Middle frontal gyrus (tissue), 1 donor: ENCODE data around the gene PER2.
"Not testable (repeated sequence)": the region's sequence is repeated elsewhere in the genome, so short reads cannot be mapped to it uniquely, and the experiment has no call there.

Experiments used
- DNase-seq: peaks from one replicate; pipeline ENCODE4 v3.0.0-alpha.2; 2015; ENCODE audit warnings: low spot score; ENCODE audit errors: extremely low spot score

The PER2 gene

DNA sequence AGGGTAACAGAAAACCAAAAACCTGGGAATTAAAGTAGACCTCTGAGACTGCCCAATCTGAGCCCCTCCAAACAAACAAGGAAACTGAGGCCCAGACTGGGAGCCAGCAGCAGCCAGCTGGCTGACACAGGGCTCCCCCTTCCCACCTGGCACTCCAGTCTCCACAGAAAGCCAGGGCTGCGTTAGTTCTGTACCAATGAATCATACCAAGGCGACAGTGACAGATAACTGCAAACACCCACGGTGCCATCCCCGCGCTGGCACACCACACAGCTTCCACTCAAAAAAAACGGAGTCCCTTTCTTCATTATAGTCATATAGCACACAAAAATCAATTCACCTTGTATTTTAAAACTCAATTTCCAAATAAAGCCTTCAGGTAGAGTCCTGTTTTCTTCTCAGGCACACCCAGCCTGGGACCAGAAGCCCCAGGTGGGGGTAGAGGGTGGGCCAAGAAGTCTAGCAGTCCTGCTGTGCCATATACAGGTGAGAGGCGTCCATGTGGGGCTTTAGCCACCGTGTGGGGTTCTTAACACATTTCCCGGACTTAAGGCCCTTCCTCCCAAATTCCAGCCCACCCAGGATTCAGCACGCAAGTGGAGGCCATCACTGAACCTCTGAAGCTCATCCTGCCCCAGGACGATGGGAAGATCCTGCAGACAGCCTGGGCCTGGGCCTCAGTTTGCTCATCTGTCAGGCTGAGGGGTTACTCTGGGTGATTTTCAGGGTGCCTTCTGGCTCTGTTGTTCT lies 1.2 kb downstream of the PER2 start:
- no peak for DNase-seq

DNA sequence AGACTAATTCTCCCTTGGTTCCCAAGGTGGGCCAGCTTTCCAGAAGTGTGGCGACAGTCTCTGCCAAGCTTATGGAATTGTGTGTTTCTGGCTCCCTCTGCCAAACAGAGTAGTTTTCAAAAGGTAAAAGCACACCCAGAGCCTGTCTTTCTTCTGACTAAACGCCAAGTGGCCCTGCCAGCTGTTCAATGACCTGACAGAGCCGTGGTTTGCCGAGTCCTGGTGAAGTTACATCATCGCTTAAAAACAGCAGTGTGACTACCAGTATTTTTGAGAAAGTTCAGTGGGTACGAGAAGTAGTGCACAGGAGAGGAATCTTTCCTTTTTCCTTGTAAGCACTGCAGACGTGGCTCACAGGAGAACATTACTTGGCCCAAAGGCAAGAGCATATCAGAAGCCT lies 1.9 kb downstream of the PER2 start:
- DNase-seq = no peak

- no peak for DNase-seq
Measured at GRCh38 chr2:238286095-238286494, 2.3 kb downstream of the PER2 start.

DNA sequence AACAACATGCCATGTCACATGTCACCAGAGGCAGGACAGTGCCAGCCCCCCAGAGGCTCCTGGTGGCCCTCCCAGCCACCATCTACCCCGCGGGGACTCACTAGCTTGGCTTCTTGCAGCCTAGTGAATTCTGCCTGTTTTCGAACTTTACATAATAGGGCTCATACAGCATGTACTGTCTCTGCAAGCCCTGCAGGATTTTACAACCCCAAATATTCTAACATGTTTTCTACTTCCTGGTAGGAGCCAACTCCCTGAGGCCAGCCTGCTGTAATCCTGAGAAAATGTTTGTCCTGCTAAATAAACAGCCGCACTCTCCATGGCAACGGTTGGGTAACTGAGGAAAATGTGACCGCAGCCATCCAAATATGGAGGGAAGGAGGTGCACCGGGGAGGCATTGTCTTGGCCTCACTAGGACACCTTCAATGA lies 2.7 kb downstream of the PER2 start:
- no peak for DNase-seq

- no peak for DNase-seq
Measured at GRCh38 chr2:238284802-238285515, 3.5 kb downstream of the PER2 start.

GRCh38 chr2:238282861-238283738 lies 5.3 kb downstream of the PER2 start:
- no peak for DNase-seq

DNA sequence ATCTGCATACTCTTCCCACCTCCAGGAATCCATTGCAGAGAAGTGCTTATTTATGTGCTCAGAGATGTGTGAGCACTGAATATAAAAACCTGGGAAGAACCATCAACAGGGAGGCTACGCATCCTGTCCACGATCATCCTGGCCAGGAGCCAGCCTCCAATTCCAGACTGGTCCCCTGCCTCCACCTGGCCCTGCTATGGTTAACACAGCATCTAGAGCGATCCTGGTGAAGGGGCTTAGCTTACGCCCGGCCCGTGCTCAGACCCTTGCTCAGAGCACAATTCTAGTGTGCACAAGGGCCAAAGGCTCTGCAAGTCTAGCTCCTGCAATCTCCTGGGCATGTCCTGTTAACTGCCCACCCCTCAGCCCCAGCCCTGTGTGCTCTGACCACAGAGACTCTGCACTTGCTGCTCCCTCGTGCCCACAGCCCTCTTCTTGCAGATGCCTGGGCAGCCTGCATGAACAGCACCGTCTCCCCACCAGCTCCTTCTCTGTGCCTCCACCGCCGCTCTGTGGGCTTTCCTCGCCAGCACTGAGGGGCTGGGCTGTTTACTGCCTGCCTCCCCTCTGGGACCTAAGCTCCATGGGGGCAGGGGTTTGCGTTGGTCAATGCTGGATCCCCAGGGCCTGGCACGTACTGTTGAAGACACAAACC lies 6.5 kb downstream of the PER2 start:
- no peak for DNase-seq

GRCh38 chr2:238280083-238280825 lies 8.2 kb downstream of the PER2 start:
- DNase-seq = no peak

DNA sequence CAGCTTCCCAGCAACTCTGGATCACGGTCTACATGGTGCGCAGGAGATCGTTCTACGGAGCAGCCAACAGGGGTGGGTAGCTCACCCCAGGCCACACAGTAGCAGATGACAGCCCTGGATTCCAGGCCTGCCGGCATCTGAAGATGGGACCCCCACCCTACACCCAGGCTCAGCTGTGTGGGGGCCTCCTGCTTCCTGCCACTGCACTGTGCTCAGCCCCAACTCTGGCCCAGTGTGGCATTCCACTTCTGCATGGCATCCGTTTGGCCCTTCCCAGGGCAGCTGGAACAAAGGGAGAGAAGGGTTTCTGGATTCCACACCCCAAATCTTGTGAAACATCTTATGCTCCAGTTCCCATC lies 9.1 kb downstream of the PER2 start:
- DNase-seq = no peak

- no peak for DNase-seq
Measured at GRCh38 chr2:238278626-238279323, 9.6 kb downstream of the PER2 start.

DNA sequence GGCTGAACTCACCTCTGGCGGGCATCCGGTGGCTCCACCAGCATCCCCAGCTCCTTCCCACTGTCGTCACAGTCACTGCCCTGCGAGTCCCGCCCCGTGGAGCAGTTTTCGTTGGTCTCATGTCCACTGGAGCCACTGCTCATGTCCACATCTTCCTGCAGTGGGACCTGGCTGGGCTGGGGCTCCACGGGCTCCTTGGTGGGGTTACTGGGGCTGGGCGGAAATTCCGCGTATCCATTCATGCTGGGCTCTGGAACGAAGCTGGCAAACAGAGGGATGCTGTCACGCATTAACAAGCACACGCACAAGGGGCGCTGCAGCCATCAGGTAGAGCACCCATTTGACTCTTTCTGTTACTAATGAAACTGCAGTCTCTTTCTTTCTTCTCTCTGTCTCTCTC lies 10.7 kb downstream of the PER2 start:
- DNase-seq = no peak

GRCh38 chr2:238274152-238274865 lies 14.1 kb downstream of the PER2 start:
- DNase-seq = no peak

GRCh38 chr2:238273433-238273832 lies 15.0 kb downstream of the PER2 start:
- DNase-seq = not testable (repeated sequence)

DNA sequence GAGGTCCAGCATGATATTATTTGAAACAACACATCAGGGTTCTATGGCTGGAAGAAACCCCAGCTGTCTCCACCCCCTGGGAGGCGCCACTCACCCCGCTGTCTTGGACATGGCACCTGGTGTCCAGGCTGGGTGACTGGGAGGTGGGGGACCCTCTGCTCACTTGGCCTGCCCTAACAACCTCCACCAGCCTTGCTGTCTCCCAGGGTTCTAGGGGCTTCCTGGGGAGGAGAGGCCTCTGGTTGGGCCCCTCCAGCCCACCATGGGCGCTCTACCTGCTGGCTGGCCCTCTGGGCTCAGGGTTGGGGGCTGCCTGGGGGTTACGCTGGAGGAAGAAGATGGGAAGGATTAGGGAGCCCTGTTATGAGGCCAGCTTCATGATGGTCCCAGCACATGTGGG lies 16.3 kb downstream of the PER2 start:
- no peak for DNase-seq

DNA sequence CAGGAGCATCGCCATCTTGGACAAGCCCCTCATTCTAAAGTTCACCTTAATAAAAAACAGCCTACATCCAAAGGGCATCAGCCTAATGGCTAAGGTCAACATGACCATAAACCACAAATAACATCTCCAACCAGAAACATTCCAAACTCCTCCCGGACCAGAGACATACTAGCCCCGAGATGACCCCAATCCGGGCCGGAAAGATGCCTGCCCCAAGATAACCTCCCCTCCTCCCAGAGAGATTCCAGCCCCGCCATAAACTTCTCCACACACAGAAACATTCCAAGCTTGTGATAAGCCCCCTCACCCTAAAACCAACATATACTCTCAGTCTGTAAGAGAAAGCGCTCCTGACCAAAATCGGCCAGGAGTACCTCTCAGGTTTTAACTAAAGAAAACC lies 16.7 kb downstream of the PER2 start:
- DNase-seq = not testable (repeated sequence)

DNA sequence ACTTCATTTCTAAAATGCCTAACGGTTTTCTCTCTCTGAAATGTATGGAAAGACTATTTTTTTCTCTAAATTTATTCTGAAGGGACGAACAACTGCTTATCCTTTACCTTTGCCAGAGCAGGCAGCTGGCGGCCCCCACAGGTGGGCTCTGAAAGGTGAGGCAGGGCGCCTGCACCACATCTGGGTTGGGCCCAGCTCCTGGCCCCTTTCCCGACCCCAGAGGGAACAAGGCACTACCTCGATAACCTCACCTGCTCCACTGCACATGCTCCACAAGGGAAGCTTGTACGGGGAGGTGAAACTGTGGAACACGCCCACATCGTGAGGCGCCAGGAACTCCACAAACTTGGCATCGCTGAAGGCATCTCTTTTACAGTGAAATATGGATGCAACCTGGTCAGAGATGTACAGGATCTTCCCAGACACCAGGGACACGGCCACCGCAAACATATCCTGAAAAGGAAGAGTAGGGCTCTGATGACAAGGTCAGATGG lies 17.3 kb downstream of the PER2 start:
- DNase-seq = no peak

DNA sequence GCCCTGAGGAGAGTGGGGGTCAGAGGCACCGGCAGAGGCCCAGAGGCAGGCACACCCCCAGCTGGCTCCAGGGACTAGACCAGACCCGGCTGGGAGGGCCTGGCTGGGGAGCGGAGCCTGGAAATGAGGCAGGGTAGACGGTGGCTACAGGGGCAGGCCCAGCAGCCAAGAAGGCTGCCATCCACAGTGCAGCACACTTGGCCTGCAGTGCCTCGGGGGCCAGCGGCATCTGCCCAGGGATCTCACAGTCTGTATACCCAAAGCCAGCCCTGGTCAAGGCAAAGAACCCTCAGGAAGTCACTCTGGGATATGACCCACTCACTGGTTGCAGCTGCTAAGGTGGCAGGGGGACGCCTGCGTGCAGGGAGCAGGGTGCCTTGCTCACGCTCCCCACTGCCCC lies 17.8 kb downstream of the PER2 start:
- DNase-seq = no peak

- no peak for DNase-seq
Measured at GRCh38 chr2:238269741-238270140, 18.7 kb downstream of the PER2 start.

DNA sequence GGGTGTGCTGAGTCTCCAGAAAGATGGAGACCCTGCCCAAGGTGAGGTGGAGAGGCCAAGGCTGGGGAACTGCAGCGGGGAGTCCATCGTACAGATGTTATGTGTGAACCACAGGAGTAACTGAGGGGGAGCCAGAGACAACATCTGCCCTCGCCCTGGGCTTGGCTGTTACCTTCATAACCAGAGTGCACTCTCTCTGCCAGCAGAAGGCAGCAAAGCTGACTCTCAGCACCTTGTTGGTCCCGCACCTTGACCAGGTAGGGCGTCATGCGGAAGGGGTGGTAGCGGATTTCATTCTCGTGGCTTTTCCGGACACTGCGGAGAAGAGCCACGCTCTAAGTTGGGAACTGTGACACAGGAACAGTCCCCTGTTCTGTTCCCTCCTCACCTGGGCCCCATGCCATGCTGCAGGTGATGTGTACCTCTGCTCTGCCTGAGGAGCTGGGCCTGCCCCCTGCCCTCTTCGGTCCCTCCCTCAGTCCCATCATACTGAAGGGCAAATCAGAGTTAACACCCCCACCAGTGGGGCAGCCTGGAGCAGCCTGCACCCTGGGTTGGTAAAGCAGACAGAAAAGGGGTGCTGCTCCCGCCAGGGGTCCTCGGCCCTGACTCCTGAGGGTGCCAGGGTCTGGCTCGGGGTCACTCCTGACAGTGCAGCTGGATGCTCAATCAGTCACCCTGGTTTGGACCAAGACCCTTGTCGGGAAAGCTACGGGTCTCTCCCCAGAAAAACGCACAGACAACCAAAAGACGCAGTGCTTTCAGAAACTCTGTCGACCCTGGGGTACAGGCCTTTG lies 20.3 kb downstream of the PER2 start:
- no peak for DNase-seq
